Measurements from ENCODE around the gene MARCHF3. TPM values are rescaled to one million over a fixed set of nuclear protein-coding genes. Genes with fewer than 3 reads are reported as not detected.

Gene MARCHF3
- total RNA-seq, 1 donor from 2014 or later = 1.5 TPM

DNA sequence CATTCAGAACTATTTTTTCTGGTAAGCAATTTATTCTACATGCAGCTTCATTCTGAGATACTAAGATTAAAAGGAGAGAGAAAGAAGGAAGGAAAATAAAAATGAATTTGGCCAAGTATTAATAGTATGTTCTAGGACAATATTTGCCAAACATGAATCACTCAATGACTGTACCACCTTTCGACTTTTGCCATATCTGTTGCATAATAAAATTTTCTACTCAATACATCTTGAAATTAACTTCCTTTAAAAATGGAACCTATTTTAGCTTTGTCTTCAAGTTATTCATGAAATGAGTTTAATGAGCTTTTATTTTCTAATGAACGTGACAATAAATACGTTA lies 111.8 kb downstream of the MARCHF3 start:
- DNase-seq (ENCODE audit: low spot score) = no peak
- H3K4me3 Mint-ChIP-seq (ENCODE audit: unreplicated experiment) = no peak overlapping the region
- peaks cover 15% of the 10 kb centered on the region for H3K4me1 Mint-ChIP-seq (ENCODE audit: low read depth)
- H3K27ac Mint-ChIP-seq (ENCODE audit: unreplicated experiment) = no peak overlapping the region
- TF ChIP-seq, protein P1, sequence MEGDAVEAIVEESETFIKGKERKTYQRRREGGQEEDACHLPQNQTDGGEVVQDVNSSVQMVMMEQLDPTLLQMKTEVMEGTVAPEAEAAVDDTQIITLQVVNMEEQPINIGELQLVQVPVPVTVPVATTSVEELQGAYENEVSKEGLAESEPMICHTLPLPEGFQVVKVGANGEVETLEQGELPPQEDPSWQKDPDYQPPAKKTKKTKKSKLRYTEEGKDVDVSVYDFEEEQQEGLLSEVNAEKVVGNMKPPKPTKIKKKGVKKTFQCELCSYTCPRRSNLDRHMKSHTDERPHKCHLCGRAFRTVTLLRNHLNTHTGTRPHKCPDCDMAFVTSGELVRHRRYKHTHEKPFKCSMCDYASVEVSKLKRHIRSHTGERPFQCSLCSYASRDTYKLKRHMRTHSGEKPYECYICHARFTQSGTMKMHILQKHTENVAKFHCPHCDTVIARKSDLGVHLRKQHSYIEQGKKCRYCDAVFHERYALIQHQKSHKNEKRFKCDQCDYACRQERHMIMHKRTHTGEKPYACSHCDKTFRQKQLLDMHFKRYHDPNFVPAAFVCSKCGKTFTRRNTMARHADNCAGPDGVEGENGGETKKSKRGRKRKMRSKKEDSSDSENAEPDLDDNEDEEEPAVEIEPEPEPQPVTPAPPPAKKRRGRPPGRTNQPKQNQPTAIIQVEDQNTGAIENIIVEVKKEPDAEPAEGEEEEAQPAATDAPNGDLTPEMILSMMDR (IDR thresholded peaks at IDR 0.05) = no peak
- H3K27me3 Mint-ChIP-seq (ENCODE audit: low read depth) = no peaks in the 10 kb centered on the region
- H3K9me3 Mint-ChIP-seq (ENCODE audit: low read depth) = no peaks in the 10 kb centered on the region
- H3K36me3 Mint-ChIP-seq (ENCODE audit: low read depth) = no peaks in the 10 kb centered on the region

DNA sequence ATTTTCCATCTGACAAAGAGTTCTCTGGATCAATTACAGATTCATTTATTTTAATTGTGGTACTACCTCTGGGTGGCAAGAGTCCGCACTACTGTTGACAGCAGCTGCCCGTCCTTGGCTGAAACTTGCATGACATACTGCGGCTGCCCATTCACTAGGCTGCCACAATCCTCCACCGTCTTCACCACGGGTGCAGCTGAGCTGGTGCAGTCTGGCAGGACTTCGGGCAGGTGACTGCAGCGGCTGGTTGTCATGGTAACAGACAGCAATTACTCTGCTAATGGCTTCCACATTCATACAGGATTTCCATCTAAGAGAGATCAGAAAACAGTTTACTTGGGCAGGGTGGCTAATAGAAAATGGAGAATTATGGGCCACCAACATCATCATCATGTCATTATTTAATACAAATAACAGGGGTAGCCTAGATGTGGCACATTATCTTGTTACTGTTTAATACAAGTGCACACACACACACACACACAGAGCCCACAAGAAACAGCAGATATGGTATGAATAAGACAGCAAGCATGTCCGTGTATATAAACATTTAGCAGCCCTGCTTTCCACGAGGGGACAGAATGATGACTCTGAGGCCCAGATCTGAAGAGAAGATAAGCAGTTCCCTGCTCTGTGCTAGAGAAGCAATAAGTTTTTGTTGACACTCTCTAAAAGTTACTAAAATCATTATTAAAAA lies 112.3 kb downstream of the MARCHF3 start:
- Mint-ChIP-seq H3K9me3 (ENCODE audit: low read depth) (no peaks in the 10 kb centered on the region), H3K36me3 (ENCODE audit: low read depth) (no peaks in the 10 kb centered on the region), H3K4me1 (ENCODE audit: low read depth) (peaks cover 15% of the 10 kb centered on the region), H3K27me3 (ENCODE audit: low read depth) (no peaks in the 10 kb centered on the region), H3K27ac (ENCODE audit: unreplicated experiment) (no peak overlapping the region), H3K4me3 (ENCODE audit: unreplicated experiment) (no peak overlapping the region)
- TF ChIP-seq, protein P1 (IDR thresholded peaks at IDR 0.05) = no peak
- no peak for DNase-seq (ENCODE audit: low spot score)

DNA sequence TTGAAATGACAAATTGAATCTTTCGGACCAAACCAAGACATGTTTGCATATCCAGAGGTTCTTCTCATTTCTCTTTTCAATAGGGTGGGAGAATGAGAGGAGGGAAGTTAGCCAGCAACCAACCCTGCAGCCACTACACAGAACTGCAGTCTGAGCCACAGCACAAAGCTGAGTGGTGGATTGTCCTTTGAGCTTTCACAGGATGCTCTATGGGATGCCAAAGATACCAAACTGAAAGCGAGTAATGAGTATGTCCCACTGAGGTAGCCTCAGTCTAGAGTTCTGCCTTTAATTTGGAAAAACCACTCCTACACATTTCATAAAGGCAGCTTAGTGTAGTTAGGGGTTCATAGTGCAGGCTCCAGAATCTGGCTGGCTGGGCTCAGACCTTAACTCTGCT lies 114.9 kb downstream of the MARCHF3 start:
- peaks cover 2% of the 10 kb centered on the region for H3K36me3 Mint-ChIP-seq (ENCODE audit: low read depth)
- no peak for DNase-seq (ENCODE audit: low spot score)
- TF ChIP-seq, protein P1 (IDR thresholded peaks at IDR 0.05) = no peak
- peaks cover 15% of the 10 kb centered on the region for H3K4me1 Mint-ChIP-seq (ENCODE audit: low read depth)
- H3K9me3 Mint-ChIP-seq (ENCODE audit: low read depth) = peaks cover 4% of the 10 kb centered on the region
- H3K4me3 Mint-ChIP-seq (ENCODE audit: unreplicated experiment) = no peak overlapping the region
- no peaks in the 10 kb centered on the region for H3K27me3 Mint-ChIP-seq (ENCODE audit: low read depth)
- no peak overlapping the region for H3K27ac Mint-ChIP-seq (ENCODE audit: unreplicated experiment)

DNA sequence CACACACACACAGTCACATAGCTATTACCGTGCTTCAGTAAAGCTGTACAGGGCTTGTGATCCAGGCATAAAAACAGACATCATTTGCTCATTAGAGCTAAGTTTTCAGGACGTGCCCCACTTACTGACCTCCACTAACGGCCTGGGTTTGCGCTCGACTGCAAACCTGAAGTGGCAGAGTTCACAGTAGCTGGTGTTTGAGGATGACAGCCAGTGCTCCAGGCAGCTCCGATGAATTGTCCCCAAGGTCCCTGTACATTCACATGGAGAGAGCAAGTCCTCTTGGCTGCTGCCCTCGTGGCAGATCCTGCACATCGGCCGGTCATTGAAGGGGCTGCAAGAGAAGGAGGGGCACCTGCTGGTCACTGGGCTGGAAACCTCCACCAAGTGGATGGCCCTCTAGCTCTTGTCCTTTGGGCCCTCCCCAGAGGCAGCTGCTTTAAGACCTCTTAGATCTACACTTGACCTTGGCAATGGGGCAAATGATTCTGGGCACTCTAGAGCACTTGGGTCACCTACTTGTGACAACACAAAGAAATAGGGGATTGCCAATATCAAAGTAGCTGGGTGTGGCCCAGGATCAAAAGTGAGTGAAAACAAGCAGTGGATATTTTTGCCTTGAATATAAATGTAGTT lies 115.4 kb downstream of the MARCHF3 start:
- Mint-ChIP-seq H3K4me3 (ENCODE audit: unreplicated experiment) (no peak overlapping the region), H3K27ac (ENCODE audit: unreplicated experiment) (no peak overlapping the region), H3K36me3 (ENCODE audit: low read depth) (peaks cover 2% of the 10 kb centered on the region), H3K27me3 (ENCODE audit: low read depth) (no peaks in the 10 kb centered on the region), H3K9me3 (ENCODE audit: low read depth) (peaks cover 5% of the 10 kb centered on the region), H3K4me1 (ENCODE audit: low read depth) (peaks cover 10% of the 10 kb centered on the region)
- no peak for DNase-seq (ENCODE audit: low spot score)
- TF ChIP-seq, protein P1 (IDR thresholded peaks at IDR 0.05) = no peak

DNA sequence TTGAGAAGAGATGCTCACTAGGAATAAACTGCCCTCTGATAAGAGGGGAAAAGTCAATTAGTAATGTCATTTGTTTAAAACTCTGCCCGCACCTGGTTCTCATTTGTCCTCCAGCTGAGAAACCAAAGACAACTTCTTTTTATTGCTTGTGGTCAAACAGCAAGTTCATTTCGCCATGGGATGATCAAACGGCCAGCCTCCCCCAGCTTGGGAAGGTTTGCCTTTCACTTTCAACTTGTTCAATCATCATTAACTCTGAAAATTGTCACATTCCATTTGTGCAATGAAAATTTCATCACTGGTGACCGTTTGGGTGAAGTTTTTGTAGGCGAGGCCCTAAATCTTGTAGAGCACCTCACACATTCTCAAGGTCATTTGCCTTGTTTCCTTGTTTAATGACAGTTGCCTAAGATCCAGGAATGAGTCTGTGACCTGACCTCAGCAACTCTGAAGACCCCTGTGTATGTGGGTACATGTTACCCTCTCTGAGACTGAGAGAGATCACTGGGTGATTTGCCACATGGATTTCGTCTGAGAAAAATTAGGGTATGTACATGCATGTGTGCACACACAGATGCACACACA lies 117.7 kb downstream of the MARCHF3 start:
- H3K36me3 Mint-ChIP-seq (ENCODE audit: low read depth) = peaks cover 5% of the 10 kb centered on the region
- H3K4me3 Mint-ChIP-seq (ENCODE audit: unreplicated experiment) = no peak overlapping the region
- no peaks in the 10 kb centered on the region for H3K4me1 Mint-ChIP-seq (ENCODE audit: low read depth)
- peaks cover 16% of the 10 kb centered on the region for H3K9me3 Mint-ChIP-seq (ENCODE audit: low read depth)
- TF ChIP-seq, protein P1 (IDR thresholded peaks at IDR 0.05) = no peak
- H3K27me3 Mint-ChIP-seq (ENCODE audit: low read depth) = no peaks in the 10 kb centered on the region
- H3K27ac Mint-ChIP-seq (ENCODE audit: unreplicated experiment) = no peak overlapping the region
- DNase-seq (ENCODE audit: low spot score) = no peak

Data from chondrocyte (in vitro differentiated cells).